Panc1 (cell line): Measurements from ENCODE around the gene FRY. TPM values are rescaled to one million over a fixed set of nuclear protein-coding genes. Genes with fewer than 3 reads are reported as not detected.

Experiments
- ATAC-seq: fragments of 200-7000 bp; cut with Tn5 transposase; 2 replicates; pipeline ENCODE4 v1.9.1; 2020; ENCODE audit warnings: mild to moderate bottlenecking, moderate library complexity
- BruUV-seq: library from RNA; stranded (reverse); fragments of 400-500 nt; replicated peaks from 2 replicates; lab custom pipeline; 2021; lab: Mats Ljungman, UMichigan
- CTCF ChIA-PET: fragments of 300-600 bp; sonication (Branson Sonifier 250); formaldehyde crosslinking; loops from one replicate; lab custom pipeline; 2022; ENCODE audit warnings: antibody characterized with exemption; lab: Charles Lee
- POLR2A ChIA-PET: fragments of 300-600 bp; sonication (Branson Sonifier 250); formaldehyde crosslinking; loops from one replicate; lab custom pipeline; 2022; ENCODE audit warnings: antibody characterized with exemption; lab: Charles Lee
- DNase-seq: peaks from one replicate; pipeline ENCODE4 v3.0.0-alpha.2; 2010; ENCODE audit warnings: low read depth, low spot score
- H3K27ac ChIP-seq: 2 replicates; pipeline ENCODE4 v1.5.1; 2011; ENCODE audit warnings: mild to moderate bottlenecking, low read length, inconsistent platforms
- H3K27me3 ChIP-seq: fragments of 200-500 bp; sonication (Bioruptor generic); 2 replicates; pipeline ENCODE4 v1.6.0; 2014; ENCODE audit warnings: low read length, inconsistent platforms; ENCODE audit not compliant: control insufficient read depth, insufficient read depth
- H3K36me3 ChIP-seq: fragments of 200-500 bp; sonication (Bioruptor generic); 2 replicates; pipeline ENCODE4 v1.5.1; 2014; ENCODE audit warnings: inconsistent platforms, mild to moderate bottlenecking, low read length, moderate library complexity; ENCODE audit not compliant: control insufficient read depth, insufficient read depth
- H3K4me1 ChIP-seq: 2 replicates; pipeline ENCODE4 v1.5.1; 2011; ENCODE audit warnings: inconsistent platforms, mild to moderate bottlenecking, low read length, moderate library complexity; ENCODE audit not compliant: control insufficient read depth, insufficient read depth
- H3K4me3 ChIP-seq, 2 experiments: 2 replicates each; pipeline ENCODE4 v1.5.1; 2011 to 2012; ENCODE audit warnings: low read depth in 2 of 2, low read length in 2 of 2, mild to moderate bottlenecking in 2 of 2, inconsistent platforms in 1 of 2, moderate library complexity in 1 of 2
- H3K9me3 ChIP-seq: fragments of 200-500 bp; sonication (Bioruptor generic); 2 replicates; pipeline ENCODE4 v1.5.1; 2014; ENCODE audit warnings: low read depth, mild to moderate bottlenecking, inconsistent platforms, low read length, moderate library complexity; ENCODE audit not compliant: control insufficient read depth, insufficient read depth
- CTCF ChIP-seq: fragments of 450-650 bp; IDR thresholded peaks from 2 replicates; pipeline ENCODE4 v1.5.1; 2017; ENCODE audit warnings: mild to moderate bottlenecking
- POLR2AphosphoS5 ChIP-seq: IDR thresholded peaks from 2 replicates; pipeline ENCODE4 v1.6.1; 2012; ENCODE audit warnings: mild to moderate bottlenecking, low read depth, low read length, moderate library complexity
- REST ChIP-seq, 2 experiments: IDR thresholded peaks; 2 replicates each; pipeline ENCODE4 v1.6.1; 2011 to 2012; ENCODE audit warnings: low read depth in 2 of 2, control low read depth in 1 of 2, low read length in 1 of 2, mild to moderate bottlenecking in 1 of 2, moderate library complexity in 1 of 2; ENCODE audit not compliant: insufficient read depth in 1 of 2
- SIN3A ChIP-seq: IDR thresholded peaks from 2 replicates; pipeline ENCODE4 v1.6.1; 2012; ENCODE audit warnings: low read depth, mild to moderate bottlenecking, low read length, moderate library complexity, borderline replicate concordance; ENCODE audit not compliant: insufficient read depth
- TCF7L2 ChIP-seq: IDR thresholded peaks from 2 replicates; pipeline ENCODE4 v1.6.1; 2011; ENCODE audit warnings: mild to moderate bottlenecking, low read depth, low read length, inconsistent platforms
- in situ Hi-C: cut with HindIII; loops from 2 replicates; pipeline ENCODE4 v1.10.0; 2016; ENCODE audit warnings: low sequenced_read_pairs, low pct_unique_long_range_greater_than_20kb
- intact Hi-C: fragments of 100-400 bp; cut with micrococcal nuclease; formaldehyde crosslinking; loops from one replicate; pipeline ENCODE4 v1.10.0; 2022; ENCODE audit not compliant: unreplicated experiment
- total RNA-seq: library from RNA; stranded (reverse); gene quantifications from one replicate; pipeline ENCODE4 v1.2.1, GENCODE V29; 2021; ENCODE audit not compliant: unreplicated experiment

FRY gene
- total RNA-seq, 1 experiment from 2014 or later, result 0.18 TPM

- CTCF ChIA-PET, result no interaction called here
- peak; percentile 5 for DNase-seq
- H3K4me3 ChIP-seq, result peak overlapping the region; percentile 73 to 90
- no peaks in the 10 kb centered on the region for H3K9me3 ChIP-seq
- ATAC-seq, result peak; percentile 5; the same call in 1 of the 2 replicates
- intact Hi-C loops, result loop anchor here (10.0 kb wide), 1 partner anchor 300 kb away; no protein-coding TSS in a partner anchor
- POLR2A ChIA-PET, result interaction anchor here (0.7 kb wide), 1 partner anchor 17 kb away, joined by 4 read pairs; no protein-coding TSS in a partner anchor
- in situ Hi-C loops, result no loop called here
- no peaks in the 10 kb centered on the region for H3K27me3 ChIP-seq
- H3K36me3 ChIP-seq, result no peaks in the 10 kb centered on the region; the same call in 1 of the 2 replicates
- peak overlapping the region; percentile 89 for H3K27ac ChIP-seq
- TF ChIP-seq CTCF (no peak), TCF7L2 (no peak), POLR2AphosphoS5 (no peak), SIN3A (no peak), REST (IDR thresholded peaks at IDR 0.05; ENCODE audit: insufficient read depth in 1 of 2, low read depth in 2 of 2, low read length in 1 of 2) (no peak)
- H3K4me1 ChIP-seq, result peaks cover 5% of the 10 kb centered on the region; the same call in 1 of the 2 replicates
- BruUV-seq, result TSS peak; percentile 71
Measured at GRCh38 chr13:32314271-32315237, 283.0 kb downstream of the FRY start.

GRCh38 chr13:32315238-32316027 lies 283.9 kb downstream of the FRY start, which contains the start of the genes BRCA2 and ZAR1L:
Gene BRCA2, plus strand, starts transcription at chr13:32315508. Its CDS starts 953 bp downstream, at chr13:32316461.
Gene ZAR1L, minus strand, starts transcription at chr13:32315363. Its CDS starts 3,438 bp downstream, at chr13:32311925.
- TF ChIP-seq CTCF, result no peak
- TF ChIP-seq SIN3A, result peak; percentile 96
- TF ChIP-seq REST (IDR thresholded peaks at IDR 0.05; ENCODE audit: insufficient read depth in 1 of 2, low read depth in 2 of 2, low read length in 1 of 2), result no peak
- 0 out of 2 replicates have a peak, but pooled peaks have one; percentile 35 for TF ChIP-seq TCF7L2
- peak; percentile 88 for TF ChIP-seq POLR2AphosphoS5
- intact Hi-C loops, result loop anchor here (10.0 kb wide), 1 partner anchor 301 kb away; no protein-coding TSS in a partner anchor
- ChIA-PET CTCF (no interaction called here), POLR2A (interaction anchor here (0.6 to 0.7 kb wide), 3 partner anchors 16 to 1293 kb away, joined by 3 to 4 read pairs (median 4); no protein-coding TSS in a partner anchor)
- BruUV-seq, result no TSS peak
- DNase-seq (peak; percentile 17), ATAC-seq (peak; percentile 99)
- H3K4me1 ChIP-seq, result peaks cover 4% of the 10 kb centered on the region; the same call in 1 of the 2 replicates
- peak within 1 kb of the TSS; percentile 89 for H3K27ac ChIP-seq
- in situ Hi-C loops, result no loop called here
- H3K4me3 ChIP-seq, result peak within 1 kb of the TSS; percentile 73 to 90
- H3K36me3 ChIP-seq, result no peaks in the 10 kb centered on the region; the same call in 1 of the 2 replicates
- H3K27me3 ChIP-seq, result no peaks in the 10 kb centered on the region
- H3K9me3 ChIP-seq, result no peaks in the 10 kb centered on the region
